GM18526 (cell line): ENCODE results near the gene LCP2.

Experiments
- POLR2A ChIP-seq: IDR thresholded peaks from 3 replicates; pipeline ENCODE4 v1.6.1; 2011; ENCODE audit not compliant: insufficient read length; ENCODE audit errors: extremely low read depth

The LCP2 gene

DNA sequence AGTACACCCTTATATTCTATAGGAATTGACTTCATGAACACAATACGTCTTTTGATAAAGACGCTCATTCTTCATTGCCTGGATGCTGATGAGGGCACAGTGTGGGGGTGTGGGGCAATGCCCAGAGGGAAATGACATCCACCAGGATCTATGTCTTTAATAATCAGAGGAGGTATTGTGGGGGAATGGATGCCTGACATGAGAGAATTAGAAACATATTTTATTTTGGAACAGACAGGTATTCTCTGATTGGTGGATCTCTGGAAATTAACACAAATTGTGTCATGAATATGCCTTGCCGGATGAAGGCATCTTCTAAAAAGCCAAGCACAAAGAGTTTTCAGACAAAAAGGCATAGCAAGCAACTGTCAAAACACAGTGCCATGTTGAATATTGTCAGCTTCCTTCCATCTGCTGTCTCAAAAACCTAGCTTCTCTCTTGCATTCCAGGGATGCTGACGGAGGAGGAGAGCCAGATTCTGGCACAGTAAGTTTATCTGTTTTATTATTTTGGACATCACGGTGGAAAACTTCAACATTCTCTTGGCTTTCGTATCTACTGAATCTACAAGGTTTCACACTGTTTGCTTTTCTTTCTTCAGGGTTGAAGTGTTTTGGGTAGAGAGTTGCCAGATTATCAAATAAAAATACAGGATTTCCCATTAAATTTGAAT lies 68.7 kb downstream of the LCP2 start:
- TF ChIP-seq POLR2A: no peak

- no peak for TF ChIP-seq POLR2A
Observed at GRCh38 chr5:170226661-170227060, 70.9 kb downstream of the LCP2 start.

DNA sequence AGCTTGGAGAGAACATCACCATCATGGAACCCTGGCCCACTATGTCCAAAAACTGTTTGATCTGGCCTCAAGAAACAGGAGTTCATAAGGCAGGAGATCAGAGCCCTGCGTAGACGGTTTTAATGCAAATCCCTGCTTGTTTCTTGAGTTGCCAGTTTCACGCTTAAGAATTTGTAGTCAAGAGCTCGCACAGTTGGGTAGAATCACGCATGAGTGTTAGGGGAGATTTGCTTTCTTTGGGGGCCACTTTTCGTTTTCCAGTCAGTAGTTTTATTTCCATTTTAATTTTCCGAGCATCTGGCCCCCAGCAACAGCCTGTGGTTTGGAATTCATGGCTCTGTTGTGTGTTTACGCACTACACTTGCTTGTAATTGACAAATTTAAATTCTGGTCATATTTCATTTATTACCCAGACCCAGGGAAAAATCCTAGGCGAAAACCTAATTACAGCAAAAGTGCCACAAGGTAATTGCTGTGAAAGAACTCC lies 71.4 kb downstream of the LCP2 start:
- TF ChIP-seq POLR2A: no peak

- no peak for TF ChIP-seq POLR2A
Observed at GRCh38 chr5:170225326-170226128, 72.0 kb downstream of the LCP2 start.

DNA sequence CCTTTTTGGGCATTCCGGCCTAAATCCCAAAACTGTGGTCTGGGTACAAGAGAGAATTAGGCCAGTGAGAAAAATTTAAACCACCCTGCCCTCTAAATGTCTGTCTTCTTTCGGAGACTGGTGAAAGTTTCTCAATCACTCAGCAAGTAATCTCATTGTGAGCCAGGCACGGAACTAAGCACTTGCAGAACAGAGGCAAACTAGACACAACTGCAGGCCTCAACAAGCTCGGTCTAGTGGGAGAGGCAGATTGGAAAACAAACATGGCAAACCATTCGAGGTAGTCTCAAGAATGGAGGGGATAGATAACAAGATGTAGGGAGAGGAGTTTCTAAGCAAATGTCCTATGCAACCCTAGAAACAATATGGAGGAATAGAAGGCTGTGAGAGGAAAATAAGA lies 73.7 kb downstream of the LCP2 start:
- TF ChIP-seq POLR2A: no peak

- TF ChIP-seq POLR2A: no peak
Observed at GRCh38 chr5:170223360-170223759, 74.2 kb downstream of the LCP2 start.

DNA sequence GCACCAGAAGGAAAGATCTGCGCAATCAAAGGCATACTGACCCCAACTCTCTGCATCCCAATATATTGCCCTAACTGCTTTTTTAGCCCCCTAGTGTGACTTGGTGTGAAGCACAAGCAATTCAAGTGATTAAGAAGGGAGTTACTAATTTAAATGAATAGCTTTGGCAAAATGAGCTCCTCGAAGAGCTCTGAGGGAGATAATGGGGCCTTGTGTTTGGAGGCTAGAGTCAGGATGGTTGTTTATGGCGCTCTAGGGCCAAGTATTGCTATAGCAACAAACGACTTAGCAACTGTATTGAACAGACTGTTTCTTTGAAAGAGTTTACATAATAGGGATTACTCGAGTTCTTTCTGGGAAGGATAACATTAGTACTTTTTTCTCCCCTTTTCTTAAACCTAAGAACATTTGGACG lies 76.2 kb downstream of the LCP2 start:
- no peak for TF ChIP-seq POLR2A

- TF ChIP-seq POLR2A: no peak
Observed at GRCh38 chr5:170220191-170220590, 77.4 kb downstream of the LCP2 start.

- TF ChIP-seq POLR2A: no peak
Observed at GRCh38 chr5:170219615-170220014, 78.0 kb downstream of the LCP2 start.

DNA sequence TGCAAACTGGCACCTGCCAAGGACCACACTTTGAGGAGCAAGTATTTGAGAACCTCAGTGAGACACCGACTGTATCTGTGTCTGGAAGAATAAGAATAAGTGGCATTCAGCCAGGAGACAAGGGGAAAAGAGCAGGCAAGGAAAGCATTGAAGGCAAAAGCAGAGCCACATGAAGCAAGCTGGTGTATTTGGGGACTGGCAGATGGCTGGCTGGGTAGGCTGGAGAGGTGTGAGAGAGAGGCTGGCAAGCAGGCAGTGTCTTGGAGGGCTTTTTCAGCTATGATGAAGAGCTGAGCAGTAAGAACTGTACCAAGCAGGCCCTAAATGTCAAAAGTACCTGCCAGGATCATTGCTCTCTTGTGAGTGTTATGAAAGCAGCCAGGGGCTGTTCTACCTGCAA lies 78.9 kb downstream of the LCP2 start:
- no peak for TF ChIP-seq POLR2A

- no peak for TF ChIP-seq POLR2A
Observed at GRCh38 chr5:170217831-170218230, 79.7 kb downstream of the LCP2 start.

DNA sequence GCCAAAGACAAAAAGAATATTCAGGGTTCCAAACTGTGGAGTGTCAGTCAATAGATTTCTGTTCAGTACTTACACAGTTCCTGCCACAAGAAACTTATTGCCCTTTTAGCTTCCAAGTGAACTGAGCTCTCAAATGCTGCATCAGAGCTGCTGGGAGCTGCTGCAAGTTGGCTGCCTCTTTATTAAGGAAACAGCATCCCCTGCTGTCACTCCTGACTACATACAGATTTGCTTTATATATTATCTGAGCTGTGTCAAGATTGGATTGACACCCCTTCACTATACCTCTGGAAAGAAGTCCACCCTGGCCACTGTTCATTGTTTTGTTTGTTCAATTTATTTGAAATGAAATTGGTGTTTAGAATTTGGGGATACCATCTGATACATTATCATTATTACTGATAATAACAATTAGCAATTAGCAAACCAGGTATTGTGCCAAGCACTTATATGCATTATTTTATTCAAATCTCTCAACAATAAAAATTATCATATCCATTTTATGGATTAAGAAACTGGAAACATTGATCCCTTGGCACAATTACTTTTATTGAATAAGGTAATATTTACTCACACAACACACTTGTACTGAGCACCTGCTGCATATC lies 81.2 kb downstream of the LCP2 start:
- TF ChIP-seq POLR2A: no peak

GRCh38 chr5:170211575-170212334 lies 85.8 kb downstream of the LCP2 start:
- TF ChIP-seq POLR2A: no peak

- no peak for TF ChIP-seq POLR2A
Observed at GRCh38 chr5:170206958-170207357, 90.6 kb downstream of the LCP2 start.

GRCh38 chr5:170206216-170206615 lies 91.4 kb downstream of the LCP2 start:
- TF ChIP-seq POLR2A: no peak
